C4-2B (cell line): ENCODE results near the gene VSTM1.
"Not testable (repeated sequence)": the region's sequence is repeated elsewhere in the genome, so short reads cannot be mapped to it uniquely, and the experiment has no call there.

ENCODE experiments used
- H3K27ac ChIP-seq: fragments of 450-650 bp; 2 replicates; pipeline ENCODE4 v1.5.1; 2017
- CTCF ChIP-seq: fragments of 450-650 bp; conservative IDR thresholded peaks from 2 replicates; pipeline ENCODE4 v1.5.1; 2017; ENCODE audit warnings: mild to moderate bottlenecking
- ZFX ChIP-seq: fragments of 450-650 bp; IDR thresholded peaks from 2 replicates; pipeline ENCODE4 v1.6.1; 2017

VSTM1 gene

DNA sequence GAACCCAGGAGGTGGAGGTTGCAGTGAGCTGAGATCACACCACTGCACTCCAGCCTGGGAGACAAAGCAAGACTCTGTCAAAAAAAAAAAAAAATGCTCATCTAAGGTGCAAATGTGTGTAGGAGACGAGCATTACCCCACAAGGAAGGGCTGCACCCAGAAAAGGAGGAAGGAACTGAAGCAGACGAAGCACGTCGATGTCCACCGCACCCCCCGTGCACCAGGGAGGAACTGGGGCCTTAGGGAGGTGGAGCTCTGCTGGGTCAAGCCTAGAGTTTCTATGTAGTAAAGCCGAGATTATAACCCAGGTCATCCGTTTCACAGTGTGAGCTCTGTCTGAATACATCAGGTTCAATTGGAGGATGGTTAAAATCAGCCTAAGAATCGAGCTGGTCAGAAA is 1.1 kb downstream of the VSTM1 start:
- TF ChIP-seq CTCF: no peak
- no peak for TF ChIP-seq ZFX

DNA sequence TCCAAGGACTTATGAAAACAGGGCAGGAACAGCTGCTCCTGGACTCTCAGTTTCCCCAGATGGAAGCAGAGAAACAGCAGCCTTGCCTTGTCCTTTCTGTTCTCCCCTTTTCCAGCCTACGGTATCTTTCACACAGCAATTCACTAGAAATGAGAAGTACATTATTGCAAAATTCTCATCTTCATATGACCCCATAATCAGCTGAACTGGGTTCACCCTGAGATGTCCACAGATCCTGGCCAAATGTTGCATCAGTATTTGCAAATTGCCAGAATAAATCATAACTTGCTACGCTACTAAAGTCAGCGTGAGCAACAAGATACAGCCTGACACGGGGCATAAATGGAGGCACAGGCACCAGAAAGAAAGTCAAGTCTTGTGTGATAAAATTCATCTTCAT is 16.1 kb downstream of the VSTM1 start:
- H3K27ac ChIP-seq: no peak overlapping the region
- TF ChIP-seq CTCF (no peak), ZFX (no peak)

More for the DNA sequence above, 1.1 kb downstream of the VSTM1 start:
- no peak overlapping the region for H3K27ac ChIP-seq

GRCh38 chr19:54045771-54046170 is 17.9 kb downstream of the VSTM1 start:
- H3K27ac ChIP-seq: no peak overlapping the region
- TF ChIP-seq CTCF (no peak), ZFX (no peak)

GRCh38 chr19:54042989-54043388 is 20.7 kb downstream of the VSTM1 start:
- no peak overlapping the region for H3K27ac ChIP-seq
- TF ChIP-seq CTCF (no peak), ZFX (no peak)

DNA sequence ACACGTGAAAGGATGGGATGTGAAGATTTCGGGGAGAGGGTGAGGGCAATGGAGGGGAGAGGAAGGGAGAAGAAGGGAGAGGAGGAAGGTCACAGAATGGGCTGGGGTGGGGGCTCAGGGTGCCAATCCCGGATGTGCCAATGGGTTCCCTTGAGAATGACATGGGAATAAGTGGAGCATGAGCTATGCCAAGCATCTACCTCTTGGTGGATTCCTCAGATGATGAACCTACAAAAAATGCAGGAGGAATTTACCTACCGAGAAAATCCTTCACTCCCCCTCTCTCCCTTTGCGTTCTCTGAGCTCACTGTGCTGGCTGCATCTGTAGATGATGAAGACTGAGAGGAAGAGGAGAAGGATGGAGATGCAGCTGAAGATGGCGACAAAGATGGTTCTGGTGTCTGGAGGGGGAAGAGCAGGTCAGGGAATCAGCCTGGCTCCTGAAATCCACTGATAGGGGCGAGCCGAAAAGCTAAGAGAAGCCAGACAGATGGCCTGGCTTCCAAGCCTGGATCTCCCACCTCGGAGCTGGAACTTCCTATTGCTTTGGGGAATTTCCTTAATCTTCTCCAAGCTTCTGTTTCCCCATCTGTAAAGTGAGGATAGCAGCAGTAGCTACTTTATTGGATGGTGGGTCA is 21.6 kb downstream of the VSTM1 start:
- no peak for TF ChIP-seq ZFX
- no peak overlapping the region for H3K27ac ChIP-seq

GRCh38 chr19:54040003-54040402 is 23.7 kb downstream of the VSTM1 start:
- TF ChIP-seq ZFX (no peak), CTCF (no peak)
- no peak overlapping the region for H3K27ac ChIP-seq

GRCh38 chr19:54036542-54036941 is 27.2 kb downstream of the VSTM1 start:
- H3K27ac ChIP-seq: not testable (repeated sequence)

GRCh38 chr19:54035215-54036178 is 28.2 kb downstream of the VSTM1 start:
- TF ChIP-seq ZFX (no peak), CTCF (no peak)
- no peak overlapping the region for H3K27ac ChIP-seq
